GM12878 (cell line): ENCODE data around the gene RBM44. TPM values are rescaled to one million over a fixed set of nuclear protein-coding genes. Genes with fewer than 3 reads are reported as not detected.

ENCODE experiments used
- ATAC-seq: fragments of 200-7000 bp; cut with Tn5 transposase; 3 replicates; pipeline ENCODE4 v1.9.1; 2020; ENCODE audit warnings: mild to moderate bottlenecking, moderate library complexity
- BruUV-seq: library from RNA; stranded (reverse); fragments of 400-500 nt; replicated peaks from 2 replicates; lab custom pipeline; 2021; lab: Mats Ljungman, UMichigan
- CTCF ChIA-PET: fragments of 300-600 bp; sonication (Branson Sonifier 250); formaldehyde crosslinking; extraction: SDS; loops from one replicate; lab custom pipeline; 2021; ENCODE audit warnings: inconsistent platforms; lab: Yijun Ruan, JAX
- POLR2A ChIA-PET: fragments of 350-600 bp; formaldehyde crosslinking; extraction: SDS; loops from one replicate; lab custom pipeline; 2021; ENCODE audit warnings: inconsistent platforms; lab: Charles Lee
- RAD21 ChIA-PET: fragments of 300-600 bp; sonication (Branson Sonifier 250); formaldehyde crosslinking; loops from one replicate; lab custom pipeline; 2023; ENCODE audit warnings: antibody characterized with exemption; ENCODE audit not compliant: unreplicated experiment; lab: Charles Lee
- SMC1A ChIA-PET: fragments of 300-600 bp; sonication (Branson Sonifier 250); formaldehyde crosslinking; loops from one replicate; lab custom pipeline; 2023; ENCODE audit not compliant: unreplicated experiment, uncharacterized antibody; lab: Charles Lee
- DNase-seq: peaks from one replicate; pipeline ENCODE4 v3.0.0-alpha.2; 2011; ENCODE audit warnings: low read depth, low spot score
- FAIRE-seq: peaks from 3 replicates; lab custom pipeline; 2011; peaks lifted over from hg19 to GRCh38; lab: Jason Lieb, UNC
- H2AFZ ChIP-seq: 2 replicates; pipeline ENCODE4 v1.6.0; 2011; ENCODE audit warnings: low read depth, low read length, control low read depth; ENCODE audit not compliant: control insufficient read depth
- H3K27ac ChIP-seq: 2 replicates; pipeline ENCODE4 v1.5.1; 2011; ENCODE audit warnings: control low read depth; ENCODE audit not compliant: control insufficient read depth, insufficient read depth
- H3K27me3 ChIP-seq, 2 experiments: replicated peaks in 1 of 2; 2 replicates each; pipeline versions ENCODE4 v1.6.0 to v1.6.1; 2011; ENCODE audit warnings: low read length in 1 of 2; ENCODE audit not compliant: control insufficient read depth in 2 of 2, insufficient read depth in 2 of 2
- H3K36me3 ChIP-seq, 2 experiments: 2 replicates each; pipeline ENCODE4 v1.5.1; 2011; ENCODE audit warnings: low read length in 1 of 2; ENCODE audit not compliant: control insufficient read depth in 2 of 2, insufficient read depth in 2 of 2
- H3K4me1 ChIP-seq: 2 replicates; pipeline ENCODE4 v1.6.1; 2011; ENCODE audit warnings: mild to moderate bottlenecking, low read length, moderate library complexity, mixed read lengths; ENCODE audit not compliant: control insufficient read depth, insufficient read depth
- H3K4me2 ChIP-seq: 2 replicates; pipeline ENCODE4 v1.6.0; 2011; ENCODE audit warnings: control low read depth; ENCODE audit not compliant: control insufficient read depth, insufficient read depth
- H3K4me3 ChIP-seq: fragments of 200-600 bp; sonication (generic); 2 replicates; pipeline ENCODE4 v1.5.1; 2016
- H3K79me2 ChIP-seq: 2 replicates; pipeline ENCODE4 v1.6.0; 2011; ENCODE audit warnings: low read length; ENCODE audit not compliant: control insufficient read depth, insufficient read depth
- H3K9ac ChIP-seq: 2 replicates; pipeline ENCODE4 v1.8.0; 2011; ENCODE audit warnings: low read length, control low read depth, mixed read lengths; ENCODE audit not compliant: control insufficient read depth, insufficient read depth
- H3K9me3 ChIP-seq: replicated peaks from 3 replicates; pipeline ENCODE4 v1.5.1; 2011; ENCODE audit warnings: mild to moderate bottlenecking, low read length; ENCODE audit not compliant: control insufficient read depth, insufficient read depth
- H4K20me1 ChIP-seq: 2 replicates; pipeline ENCODE4 v1.6.0; 2011; ENCODE audit not compliant: control insufficient read depth, insufficient read depth
- BCLAF1 ChIP-seq: fragments of 450-650 bp; IDR thresholded peaks from 2 replicates; pipeline ENCODE4 v1.6.1; 2017; ENCODE audit warnings: antibody characterized with exemption, mild to moderate bottlenecking, moderate library complexity
- BHLHE40 ChIP-seq, 2 experiments: fragments of 450-650 bp in 1 of 2; IDR thresholded peaks; 2 replicates each; pipeline ENCODE4 v1.6.1; 2011 to 2017; ENCODE audit warnings: low read depth in 2 of 2, borderline replicate concordance in 1 of 2, improper control_type of control experiment in 1 of 2, low read length in 1 of 2, mild to moderate bottlenecking in 1 of 2
- BMI1 ChIP-seq: fragments of 450-650 bp; IDR thresholded peaks from 2 replicates; pipeline ENCODE4 v1.6.1; 2016; ENCODE audit warnings: mild to moderate bottlenecking, moderate library complexity, borderline replicate concordance
- ESRRA ChIP-seq: IDR thresholded peaks from 2 replicates; pipeline ENCODE4 v1.6.1; 2012; ENCODE audit warnings: mild to moderate bottlenecking, low read length, improper control_type of control experiment
- EZH2 ChIP-seq: IDR thresholded peaks from 2 replicates; pipeline ENCODE4 v1.6.1; 2012; ENCODE audit warnings: low read depth, mild to moderate bottlenecking, control low read depth, inconsistent platforms, low read length, borderline replicate concordance; ENCODE audit not compliant: control insufficient read depth
- FOS ChIP-seq: IDR thresholded peaks from 3 replicates; pipeline ENCODE4 v1.6.1; 2011; ENCODE audit warnings: borderline replicate concordance; ENCODE audit not compliant: insufficient read length; ENCODE audit errors: extremely low read depth
- HCFC1 ChIP-seq: fragments of 150-350 bp; IDR thresholded peaks from 2 replicates; pipeline ENCODE4 v1.6.1; 2014; ENCODE audit warnings: low read length
- HDGF ChIP-seq: fragments of 450-650 bp; IDR thresholded peaks from 2 replicates; pipeline ENCODE4 v1.6.1; 2016; ENCODE audit warnings: antibody characterized with exemption
- MAX ChIP-seq: IDR thresholded peaks from 2 replicates; pipeline ENCODE4 v1.6.1; 2012; ENCODE audit warnings: low read depth, low read length, improper control_type of control experiment
- MTA3 ChIP-seq: IDR thresholded peaks from 2 replicates; pipeline ENCODE4 v1.6.1; 2012; ENCODE audit warnings: low read length, inconsistent platforms, borderline replicate concordance
- NKRF ChIP-seq: fragments of 450-650 bp; conservative IDR thresholded peaks from 2 replicates; pipeline ENCODE4 v1.6.1; 2017; ENCODE audit warnings: mild to moderate bottlenecking, moderate library complexity
- POU2F2 ChIP-seq: IDR thresholded peaks from 3 replicates; pipeline ENCODE4 v1.6.1; 2011; ENCODE audit warnings: low read depth, mild to moderate bottlenecking, low read length, borderline replicate concordance
- RELB ChIP-seq: fragments of 450-650 bp; IDR thresholded peaks from 2 replicates; pipeline ENCODE4 v1.6.1; 2017; ENCODE audit warnings: low read depth, mild to moderate bottlenecking, moderate library complexity
- SIN3A ChIP-seq: IDR thresholded peaks from 2 replicates; pipeline ENCODE4 v1.6.1; 2012; ENCODE audit warnings: low read depth, low read length, improper control_type of control experiment
- SMAD5 ChIP-seq: IDR thresholded peaks from 2 replicates; pipeline ENCODE4 v1.6.1; 2016; ENCODE audit warnings: antibody characterized with exemption, low read depth
- SMARCA5 ChIP-seq: fragments of 450-650 bp; IDR thresholded peaks from 2 replicates; pipeline ENCODE4 v1.6.1; 2017; ENCODE audit warnings: mild to moderate bottlenecking
- SREBF1 ChIP-seq: IDR thresholded peaks from 2 replicates; pipeline ENCODE4 v1.6.1; 2012; ENCODE audit warnings: mild to moderate bottlenecking, low read length
- SRF ChIP-seq, 2 experiments: IDR thresholded peaks; 2 replicates each; pipeline ENCODE4 v1.6.1; 2011; ENCODE audit warnings: low read depth in 2 of 2, low read length in 2 of 2, mild to moderate bottlenecking in 1 of 2, moderate library complexity in 1 of 2
- WGBS: methylation state at CpG from one replicate; pipeline ENCODE4 v1.1.6; 2016; ENCODE audit warnings: low lambda C conversion rate; ENCODE audit not compliant: insufficient replicate concordance, insufficient coverage; ENCODE audit errors: missing lambda C conversion rate; 5-methylcytosine and 5-hydroxymethylcytosine counted together
- in situ Hi-C: fragments of 300-500 bp; cut with MboI; formaldehyde crosslinking; loops from 9 replicates; pipeline ENCODE4 v1.14.3; 2018; ENCODE audit warnings: mixed read lengths
- intact Hi-C: fragments of 100-400 bp; cut with micrococcal nuclease; formaldehyde crosslinking; loops from one replicate; pipeline ENCODE4 v1.14.2; 2022; ENCODE audit not compliant: unreplicated experiment
- polyA plus RNA-seq, 11 experiments: library from polyadenylated mRNA; depleted of rRNA in 4 of 11; unstranded in 6 of 11; stranded (reverse) in 5 of 11; fragments of >200 nt; fragmentation: Nextera tagmentation in 4 of 11; fragmentation: Illumina TruSeq in 1 of 11; extraction: Ambion mirVana in 4 of 11; extraction: Trizol in 1 of 11; gene quantifications; 1 replicate in 1 of 11; 2 replicates in 10 of 11; pipeline versions ENCODE4 v1.2.1 to v1.2.3, GENCODE V29; 2011 to 2016; ENCODE audit warnings: inconsistent platforms in 2 of 11, missing spikeins in 2 of 11, low read depth in 1 of 11
- total RNA-seq, 4 experiments: library from RNA; depleted of rRNA in 3 of 4; stranded (reverse); fragments of >200 nt in 3 of 4; fragmentation: Illumina TruSeq in 1 of 4; extraction: Trizol in 1 of 4; gene quantifications; 2 replicates each; pipeline versions ENCODE4 v1.2.1 to v1.2.3, GENCODE V29; 2013 to 2021

RBM44 gene
- total and polyA plus RNA-seq, 10 of the 15 experiments (the other 5 are each of a cell fraction or from before 2014, with no cell fraction given) = 0.14 to 1.4 (median 0.62) TPM; not detected in 1

GRCh38 chr2:237883951-237884446, 85.4 kb downstream of the RBM44 start (continued):
- TF ChIP-seq SIN3A (no peak), FOS (no peak)

- in situ Hi-C loops (no loop called here), intact Hi-C loops (no loop called here)
- FAIRE-seq (no peak), DNase-seq (no peak), ATAC-seq (no peak)
- no peaks in the 10 kb centered on the region for H3K79me2 ChIP-seq
- BruUV-seq = no TSS peak
- H2AFZ ChIP-seq = no peak overlapping the region
- no peaks in the 10 kb centered on the region for H3K4me1 ChIP-seq
- no peaks in the 10 kb centered on the region for H3K27me3 ChIP-seq
- H3K27ac ChIP-seq = no peak overlapping the region
- no peak overlapping the region for H3K4me3 ChIP-seq
- ChIA-PET SMC1A (no interaction called here), POLR2A (no interaction called here), RAD21 (no interaction called here), CTCF (no interaction called here)
- H3K36me3 ChIP-seq = no peaks in the 10 kb centered on the region
- H3K9ac ChIP-seq = no peak overlapping the region
- H3K9me3 ChIP-seq = no peaks in the 10 kb centered on the region
- no peak overlapping the region for H3K4me2 ChIP-seq
- 51% methylated on average over 13 of the region's 13 CpGs for WGBS
- no peaks in the 10 kb centered on the region for H4K20me1 ChIP-seq
- TF ChIP-seq BCLAF1 = no peak
- no peak for TF ChIP-seq BHLHE40 (IDR thresholded peaks at IDR 0.05; ENCODE audit: borderline replicate concordance in 1 of 2, low read depth in 2 of 2, low read length in 1 of 2)
- TF ChIP-seq BMI1 = no peak
- no peak for TF ChIP-seq MTA3
- no peak for TF ChIP-seq HDGF
- no peak for TF ChIP-seq SMARCA5
- TF ChIP-seq EZH2 = no peak
- TF ChIP-seq MAX = no peak
- no peak for TF ChIP-seq ESRRA
- TF ChIP-seq NKRF = no peak
- TF ChIP-seq SREBF1 = no peak
- no peak for TF ChIP-seq SMAD5
- TF ChIP-seq HCFC1 = no peak
- TF ChIP-seq POU2F2 = no peak
- no peak for TF ChIP-seq RELB
- no peak for TF ChIP-seq SRF (IDR thresholded peaks at IDR 0.05; ENCODE audit: low read depth in 2 of 2, low read length in 2 of 2)
Observed at GRCh38 chr2:237884681-237885080, 86.1 kb downstream of the RBM44 start.
